ENCODE results near the gene FXYD1. TPM values are rescaled to one million over a fixed set of nuclear protein-coding genes. Genes with fewer than 3 reads are reported as not detected.

The FXYD1 gene
- total and polyA plus RNA-seq, 4 donors, result 5.7 to 37.6 (median 22.7) TPM

GRCh38 chr19:35178701-35179100, 40.1 kb downstream of the FXYD1 start:
- H3K9me3 ChIP-seq (ENCODE audit: control insufficient read depth in 4 of 4, insufficient read depth in 3 of 4, low read length in 3 of 4), result no peaks in the 10 kb centered on the region
- H3K4me1 ChIP-seq (ENCODE audit: control insufficient read depth in 5 of 5, insufficient read depth in 5 of 5, low read length in 5 of 5), result peaks cover 0 to 2% (median 0%) of the 10 kb centered on the region in 5 donors
- ATAC-seq (ENCODE audit: insufficient read depth, low FRiP score), result no peak
- no peaks in the 10 kb centered on the region for H3K36me3 ChIP-seq (ENCODE audit: control insufficient read depth in 4 of 4, insufficient read depth in 4 of 4, low read length in 4 of 4)
- H3K27me3 ChIP-seq (ENCODE audit: control insufficient read depth in 3 of 3, insufficient read depth in 3 of 3, low read length in 2 of 3), result no peaks in the 10 kb centered on the region
- H3K4me3 ChIP-seq, result no peak overlapping the region
- WGBS, 2 donors, result 55 to 79% methylated on average over 2 of the region's 2 CpGs
- H3K9ac ChIP-seq (ENCODE audit: insufficient read depth in 1 of 2, low read length in 2 of 2), result no peak overlapping the region
- no peak for TF ChIP-seq CTCF (IDR thresholded peaks at IDR 0.05; ENCODE audit: control extremely low read depth, extremely low read depth)
- no peak for DNase-seq
- no peak overlapping the region for H3K27ac ChIP-seq (ENCODE audit: low read depth in 1 of 2, low read length in 1 of 2)

DNA sequence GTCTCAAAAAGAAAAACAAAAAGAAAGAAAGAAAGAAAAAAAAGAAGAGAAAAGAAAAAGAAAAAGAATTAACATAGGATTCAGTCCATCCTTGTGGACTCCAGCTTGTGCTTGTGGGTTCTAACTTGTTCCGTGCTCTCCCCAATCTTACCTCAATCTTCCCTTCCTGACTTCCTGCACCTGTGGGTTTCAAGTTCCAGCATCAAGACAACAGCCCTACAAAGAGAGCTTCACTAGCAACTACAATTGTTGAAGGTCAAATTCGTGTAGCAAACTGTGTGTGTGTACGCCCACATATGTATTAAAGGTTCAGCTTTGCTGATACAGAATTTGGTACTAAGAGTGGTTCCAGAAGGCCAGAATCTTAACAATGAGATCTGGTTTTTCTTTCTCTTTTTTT, 41.2 kb downstream of the FXYD1 start:
- H3K9ac ChIP-seq (ENCODE audit: insufficient read depth in 1 of 2, low read length in 2 of 2), result no peak overlapping the region
- 57 to 75% methylated on average over 3 of the region's 3 CpGs for WGBS, 2 donors
- no peak overlapping the region for H3K4me3 ChIP-seq
- H3K36me3 ChIP-seq (ENCODE audit: control insufficient read depth in 4 of 4, insufficient read depth in 4 of 4, low read length in 4 of 4), result no peaks in the 10 kb centered on the region
- no peak for ATAC-seq (ENCODE audit: insufficient read depth, low FRiP score)
- DNase-seq, result no peak
- H3K27ac ChIP-seq (ENCODE audit: low read depth in 1 of 2, low read length in 1 of 2), result no peak overlapping the region
- no peaks in the 10 kb centered on the region for H3K27me3 ChIP-seq (ENCODE audit: control insufficient read depth in 3 of 3, insufficient read depth in 3 of 3, low read length in 2 of 3)
- TF ChIP-seq CTCF (IDR thresholded peaks at IDR 0.05; ENCODE audit: control extremely low read depth, extremely low read depth), result no peak
- peaks cover 0 to 2% (median 0%) of the 10 kb centered on the region in 5 donors for H3K4me1 ChIP-seq (ENCODE audit: control insufficient read depth in 5 of 5, insufficient read depth in 5 of 5, low read length in 5 of 5)
- no peaks in the 10 kb centered on the region for H3K9me3 ChIP-seq (ENCODE audit: control insufficient read depth in 4 of 4, insufficient read depth in 3 of 4, low read length in 3 of 4)

DNA sequence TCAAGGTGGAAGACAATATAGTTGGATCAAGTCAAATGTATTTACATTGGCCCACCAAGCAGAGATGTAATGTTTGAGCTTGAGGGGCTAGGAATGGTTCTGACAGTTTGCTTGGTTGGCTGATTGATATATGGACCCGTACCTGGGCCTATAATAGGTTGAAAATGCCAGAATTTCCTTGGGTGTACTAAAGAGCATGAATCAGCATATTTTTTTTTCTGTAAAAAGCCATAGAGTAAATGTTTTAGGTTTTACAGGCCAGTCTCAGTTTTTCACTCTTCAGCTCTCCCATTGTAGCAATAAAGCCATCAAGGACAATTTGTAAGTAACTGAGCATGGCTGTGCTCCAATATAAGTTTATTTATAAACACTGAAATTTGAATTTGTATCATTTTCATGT, 42.8 kb downstream of the FXYD1 start:
- ATAC-seq (ENCODE audit: insufficient read depth, low FRiP score) (no peak), DNase-seq (no peak)
- WGBS, 2 donors, result 72 to 88% methylated on average over 1 of the region's 1 CpG
- Histone ChIP-seq H3K36me3 (ENCODE audit: control insufficient read depth in 4 of 4, insufficient read depth in 4 of 4, low read length in 4 of 4) (no peaks in the 10 kb centered on the region), H3K9ac (ENCODE audit: insufficient read depth in 1 of 2, low read length in 2 of 2) (no peak overlapping the region), H3K4me3 (no peak overlapping the region), H3K4me1 (ENCODE audit: control insufficient read depth in 5 of 5, insufficient read depth in 5 of 5, low read length in 5 of 5) (no peaks in the 10 kb centered on the region), H3K27ac (ENCODE audit: low read depth in 1 of 2, low read length in 1 of 2) (no peak overlapping the region), H3K9me3 (ENCODE audit: control insufficient read depth in 4 of 4, insufficient read depth in 3 of 4, low read length in 3 of 4) (no peaks in the 10 kb centered on the region), H3K27me3 (ENCODE audit: control insufficient read depth in 3 of 3, insufficient read depth in 3 of 3, low read length in 2 of 3) (no peaks in the 10 kb centered on the region)
- TF ChIP-seq CTCF (IDR thresholded peaks at IDR 0.05; ENCODE audit: control extremely low read depth, extremely low read depth), result no peak

DNA sequence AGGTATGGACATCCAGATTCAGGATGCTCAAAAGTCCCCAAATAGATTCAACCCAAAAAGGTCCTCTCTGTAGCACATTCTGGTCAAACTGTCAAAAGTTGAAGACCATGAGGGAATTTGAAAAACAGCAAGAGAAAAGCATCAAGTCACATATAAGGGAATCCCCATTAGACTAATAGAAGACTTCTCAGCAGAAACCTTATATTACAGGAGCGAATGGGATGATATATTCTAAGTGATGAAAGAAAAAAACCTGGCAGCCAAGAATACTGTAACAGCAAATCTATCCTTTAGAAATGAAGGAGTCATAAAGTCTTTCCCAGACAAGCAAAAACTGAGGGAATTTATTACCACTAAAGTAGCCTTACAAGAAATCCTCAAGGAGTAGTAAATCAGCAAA, 45.6 kb downstream of the FXYD1 start:
- WGBS, 2 donors, result 90 to 97% methylated on average over 1 of the region's 1 CpG
- H3K27ac ChIP-seq (ENCODE audit: low read depth in 1 of 2, low read length in 1 of 2), result no peak overlapping the region
- no peak for TF ChIP-seq CTCF (IDR thresholded peaks at IDR 0.05; ENCODE audit: control extremely low read depth, extremely low read depth)
- no peaks in the 10 kb centered on the region for H3K27me3 ChIP-seq (ENCODE audit: control insufficient read depth in 3 of 3, insufficient read depth in 3 of 3, low read length in 2 of 3)
- no peak for DNase-seq
- no peaks in the 10 kb centered on the region for H3K9me3 ChIP-seq (ENCODE audit: control insufficient read depth in 4 of 4, insufficient read depth in 3 of 4, low read length in 3 of 4)
- H3K4me1 ChIP-seq (ENCODE audit: control insufficient read depth in 5 of 5, insufficient read depth in 5 of 5, low read length in 5 of 5), result no peaks in the 10 kb centered on the region
- H3K9ac ChIP-seq (ENCODE audit: insufficient read depth in 1 of 2, low read length in 2 of 2), result no peak overlapping the region
- ATAC-seq (ENCODE audit: insufficient read depth, low FRiP score), result no peak
- no peak overlapping the region for H3K4me3 ChIP-seq
- no peaks in the 10 kb centered on the region for H3K36me3 ChIP-seq (ENCODE audit: control insufficient read depth in 4 of 4, insufficient read depth in 4 of 4, low read length in 4 of 4)

Data from lung (tissue), 12 donors.